Activated naive CD4-positive, alpha-beta T cell (primary cell): ENCODE results near the gene PARN.
"Not testable (repeated sequence)": the region's sequence is repeated elsewhere in the genome, so short reads cannot be mapped to it uniquely, and the experiment has no call there.

ENCODE experiments used
- DNase-seq, 4 experiments: peaks; one replicate each; lab custom pipeline; 2025; lab: John Stamatoyannopoulos, UW

PARN gene

GRCh38 chr16:14574698-14575415, 55.2 kb downstream of the PARN start:
- DNase-seq = not testable (repeated sequence)

- DNase-seq = no peak
Measured at GRCh38 chr16:14572535-14572934, 57.5 kb downstream of the PARN start.

- no peak for DNase-seq
Measured at GRCh38 chr16:14569213-14569612, 60.8 kb downstream of the PARN start.

- no peak for DNase-seq
Measured at GRCh38 chr16:14566599-14566998, 63.5 kb downstream of the PARN start.

GRCh38 chr16:14565688-14566025, 64.4 kb downstream of the PARN start:
- no peak for DNase-seq

- no peak for DNase-seq
Measured at GRCh38 chr16:14564861-14565687, 65.0 kb downstream of the PARN start.

- DNase-seq = no peak
Measured at GRCh38 chr16:14564323-14564722, 65.7 kb downstream of the PARN start.

GRCh38 chr16:14562691-14563491, 67.2 kb downstream of the PARN start:
- no peak for DNase-seq

GRCh38 chr16:14560523-14560922, 69.5 kb downstream of the PARN start:
- DNase-seq = no peak

- no peak for DNase-seq
Measured at GRCh38 chr16:14559809-14560241, 70.2 kb downstream of the PARN start.

- no peak for DNase-seq
Measured at GRCh38 chr16:14553447-14553846, 76.6 kb downstream of the PARN start.

GRCh38 chr16:14549789-14550153, 80.3 kb downstream of the PARN start:
- no peak for DNase-seq

GRCh38 chr16:14548933-14549788, 80.9 kb downstream of the PARN start:
- DNase-seq = no peak

GRCh38 chr16:14545346-14545884, 84.6 kb downstream of the PARN start:
- DNase-seq = no peak

- not testable (repeated sequence) for DNase-seq
Measured at GRCh38 chr16:14544846-14545245, 85.2 kb downstream of the PARN start.

- DNase-seq = no peak
Measured at GRCh38 chr16:14539631-14540030, 90.4 kb downstream of the PARN start.

GRCh38 chr16:14539156-14539555, 90.9 kb downstream of the PARN start:
- no peak for DNase-seq

GRCh38 chr16:14538604-14539003, 91.5 kb downstream of the PARN start:
- DNase-seq = no peak

GRCh38 chr16:14531613-14532012, 98.4 kb downstream of the PARN start:
- DNase-seq = no peak

GRCh38 chr16:14531101-14531500, 99.0 kb downstream of the PARN start:
- DNase-seq = no peak

- no peak for DNase-seq
Measured at GRCh38 chr16:14530046-14530445, 100.0 kb downstream of the PARN start.
